Activated T-cell treated with anti-CD3 and anti-CD28 coated beads for 4 hours (primary cell): ENCODE measurements around the gene PCSK4.

Source experiments
- DNase-seq: peaks from one replicate; pipeline ENCODE4 v3.0.0-alpha.2; 2020

The PCSK4 gene

GRCh38 chr19:1435378-1435989, 54.7 kb downstream of the PCSK4 start:
- no peak for DNase-seq

DNA sequence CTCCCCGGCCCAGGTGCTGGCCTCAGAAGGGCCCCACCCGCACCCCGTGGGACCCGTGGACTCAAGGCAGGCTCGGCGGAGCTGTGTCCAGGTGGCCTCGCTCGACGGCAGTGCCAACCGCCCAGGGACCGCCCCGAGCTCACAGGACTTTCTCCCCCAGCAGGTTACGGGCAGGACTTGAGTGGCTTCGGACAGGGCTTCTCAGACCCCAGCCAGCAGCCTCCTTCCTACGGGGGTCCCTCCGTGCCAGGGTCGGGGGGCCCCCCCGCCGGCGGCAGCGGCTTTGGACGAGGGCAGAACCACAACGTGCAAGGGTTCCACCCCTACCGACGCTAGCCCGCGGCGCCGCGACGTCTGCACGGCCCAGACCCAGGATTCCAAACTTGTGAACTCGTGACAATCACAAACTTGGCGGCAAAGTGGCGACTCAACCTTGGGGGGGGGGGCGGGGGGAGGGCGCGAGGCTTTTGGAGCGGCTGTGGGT, 55.5 kb downstream of the PCSK4 start:
- no peak for DNase-seq

GRCh38 chr19:1434040-1434366, 56.1 kb downstream of the PCSK4 start:
- no peak for DNase-seq

DNA sequence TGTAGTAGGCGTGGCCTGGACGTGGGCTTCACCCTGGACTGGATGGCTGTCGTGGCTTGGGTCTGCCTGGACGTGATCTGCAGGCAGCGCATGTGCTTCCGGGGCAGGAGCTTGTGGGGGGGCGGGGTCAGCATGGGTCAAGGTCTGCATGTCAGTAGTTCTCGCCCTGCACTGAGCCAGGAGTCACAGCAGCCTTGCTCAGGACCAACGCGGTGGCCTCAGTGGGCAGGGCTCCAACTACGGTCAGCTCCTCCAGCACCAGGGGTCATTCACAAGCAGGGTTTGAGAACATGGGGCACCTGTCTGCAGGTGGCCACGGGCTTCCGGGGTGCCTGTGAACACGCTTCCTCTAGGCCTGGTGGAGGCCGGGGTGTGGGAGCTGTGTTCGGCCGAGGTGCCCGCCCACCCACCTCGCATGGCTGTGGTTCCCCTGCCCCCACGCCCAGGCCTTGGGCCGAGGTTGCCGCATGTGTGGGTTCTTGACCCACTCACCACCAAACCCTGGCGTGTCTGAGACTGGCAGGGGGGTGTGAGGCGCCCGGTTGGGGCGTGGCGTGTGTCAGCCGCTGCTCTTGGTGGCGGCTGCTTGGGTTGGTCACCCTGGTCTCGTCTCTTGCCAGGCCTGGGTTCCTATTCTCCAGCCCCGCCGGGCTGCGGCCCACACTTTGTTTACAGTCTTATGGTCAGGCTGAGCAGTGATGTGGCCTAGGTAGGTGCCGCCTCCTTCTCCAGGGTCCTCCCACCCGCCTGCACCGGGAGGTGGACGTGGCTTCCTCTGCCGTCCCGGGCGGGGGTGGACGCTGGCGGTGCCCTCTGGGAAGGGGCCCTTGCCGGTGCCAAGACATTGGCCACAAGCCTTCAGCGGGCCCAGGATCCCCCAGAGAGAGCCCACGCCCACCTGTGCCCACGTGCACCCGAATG, 56.8 kb downstream of the PCSK4 start:
- no peak for DNase-seq

DNA sequence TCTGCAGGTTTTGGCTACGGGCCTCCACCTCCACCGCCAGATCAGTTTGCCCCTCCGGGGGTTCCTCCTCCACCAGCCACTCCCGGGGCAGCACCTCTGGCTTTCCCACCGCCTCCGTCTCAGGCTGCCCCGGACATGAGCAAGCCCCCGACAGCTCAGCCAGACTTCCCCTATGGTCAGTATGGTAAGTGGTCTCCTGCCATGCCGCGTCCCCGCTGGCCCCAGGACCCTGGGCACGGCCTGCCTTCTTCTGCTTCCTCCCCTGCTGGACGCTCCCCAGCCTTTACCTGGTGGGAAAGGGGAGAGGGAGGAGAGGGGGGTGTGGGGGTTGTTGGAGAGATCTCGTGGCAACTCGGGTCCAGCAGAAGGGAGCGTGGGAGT, 57.7 kb downstream of the PCSK4 start:
- DNase-seq = no peak

DNA sequence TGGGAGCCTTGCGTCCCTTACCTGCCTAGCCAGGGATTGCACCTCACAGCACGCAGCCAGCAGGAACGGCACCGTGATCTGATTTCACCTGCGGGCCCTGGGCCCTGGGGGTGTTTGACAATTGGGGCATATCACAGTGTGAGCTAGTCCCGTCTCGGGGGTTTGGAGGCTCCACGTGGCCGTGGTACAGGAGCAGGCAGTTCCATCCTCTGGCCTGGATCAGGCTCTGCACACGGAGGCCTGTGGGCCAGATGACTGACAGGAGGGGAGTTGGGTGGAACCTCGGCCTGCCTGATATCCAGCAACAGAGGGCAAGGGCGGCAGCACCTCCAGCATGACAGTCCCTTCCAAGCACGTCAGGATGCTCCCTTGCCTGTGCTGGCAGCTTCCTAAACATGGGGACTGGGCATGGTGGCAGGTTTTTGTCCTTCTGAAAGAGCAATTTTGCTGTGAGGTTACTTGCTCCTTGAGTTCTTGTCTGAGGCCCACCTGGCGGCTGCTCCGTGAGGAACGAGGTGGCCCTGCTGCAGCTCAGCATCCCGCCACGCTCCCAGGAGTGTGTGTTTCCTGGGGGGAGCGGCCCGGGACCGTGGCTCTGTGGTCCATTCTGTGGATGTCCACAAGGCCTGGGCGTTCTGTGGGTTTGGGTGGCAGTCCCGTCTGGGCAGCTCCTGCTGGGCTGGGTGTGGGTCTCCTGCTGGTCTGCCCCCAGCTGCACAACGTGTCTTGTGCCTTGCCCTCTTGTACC, 58.2 kb downstream of the PCSK4 start:
- DNase-seq = no peak
